ENCODE measurements around the gene SHC2.
"Not testable (repeated sequence)": the region's sequence is repeated elsewhere in the genome, so short reads cannot be mapped to it uniquely, and the experiment has no call there.

The SHC2 gene

DNA sequence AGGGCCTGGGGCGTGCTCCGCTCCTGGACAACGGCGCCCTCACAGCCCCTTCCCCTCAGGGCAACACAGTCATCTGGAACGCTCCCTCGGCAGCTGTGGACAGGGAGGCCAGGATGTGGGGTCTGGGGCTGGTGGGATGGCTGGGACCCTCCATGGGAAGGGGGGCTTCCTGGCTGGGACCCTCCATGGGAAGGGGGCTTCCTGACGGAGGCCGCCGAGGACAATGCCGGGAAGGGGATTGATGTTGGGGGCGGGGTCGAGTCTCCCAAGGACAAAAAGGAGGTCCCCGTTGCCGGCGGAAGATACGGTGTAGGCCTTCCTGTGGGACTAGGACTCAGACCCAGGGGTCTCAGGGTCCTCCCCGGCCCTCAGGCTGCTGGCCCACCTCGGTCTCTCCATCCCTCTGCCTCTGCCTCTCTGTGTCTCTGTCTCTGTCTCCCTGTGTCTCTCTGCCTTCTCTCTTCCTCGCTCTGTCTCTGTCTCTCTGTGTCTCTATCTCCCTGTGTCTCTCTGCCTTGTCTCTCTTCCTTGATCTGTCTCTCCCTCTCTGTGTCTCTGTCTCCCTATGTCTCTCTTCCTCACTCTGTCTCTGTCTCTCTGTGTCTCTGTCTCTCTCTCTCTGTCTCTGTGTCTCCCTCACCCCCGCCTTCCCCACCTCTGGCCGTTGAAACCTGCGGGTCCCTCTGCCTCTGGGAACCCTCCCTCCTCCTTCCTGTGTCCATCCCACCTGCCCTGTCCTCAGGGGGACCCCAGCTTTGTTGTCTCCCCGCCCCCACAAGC, 32.7 kb upstream of the SHC2 start:
- H3K4me3 ChIP-seq (ENCODE audit: low read depth, low read length): no peak overlapping the region
- DNase-seq (ENCODE audit: low read depth): no peak

DNA sequence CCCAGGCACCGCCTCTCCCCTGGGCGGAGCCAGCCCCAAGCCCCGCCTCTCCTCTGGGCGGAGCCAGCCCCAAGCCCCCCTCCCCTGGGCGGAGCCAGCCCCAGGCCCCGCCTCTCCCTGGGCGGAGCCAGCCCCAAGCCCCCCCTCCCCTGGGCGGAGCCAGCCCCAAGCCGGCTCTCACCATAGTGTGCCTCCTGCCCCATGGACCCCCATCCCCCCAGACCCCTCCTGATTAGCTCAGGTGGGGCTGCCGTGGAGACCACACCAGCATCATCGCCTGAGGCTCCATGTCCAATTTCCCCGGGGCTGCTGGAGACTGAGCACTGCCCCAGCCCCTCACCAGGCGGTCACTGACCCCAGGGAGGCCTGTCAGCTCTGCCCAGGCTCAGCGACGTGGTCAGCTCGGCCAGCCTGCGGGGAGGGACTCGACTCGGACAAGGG, 31.3 kb upstream of the SHC2 start:
- no peak for DNase-seq (ENCODE audit: low read depth)

DNA sequence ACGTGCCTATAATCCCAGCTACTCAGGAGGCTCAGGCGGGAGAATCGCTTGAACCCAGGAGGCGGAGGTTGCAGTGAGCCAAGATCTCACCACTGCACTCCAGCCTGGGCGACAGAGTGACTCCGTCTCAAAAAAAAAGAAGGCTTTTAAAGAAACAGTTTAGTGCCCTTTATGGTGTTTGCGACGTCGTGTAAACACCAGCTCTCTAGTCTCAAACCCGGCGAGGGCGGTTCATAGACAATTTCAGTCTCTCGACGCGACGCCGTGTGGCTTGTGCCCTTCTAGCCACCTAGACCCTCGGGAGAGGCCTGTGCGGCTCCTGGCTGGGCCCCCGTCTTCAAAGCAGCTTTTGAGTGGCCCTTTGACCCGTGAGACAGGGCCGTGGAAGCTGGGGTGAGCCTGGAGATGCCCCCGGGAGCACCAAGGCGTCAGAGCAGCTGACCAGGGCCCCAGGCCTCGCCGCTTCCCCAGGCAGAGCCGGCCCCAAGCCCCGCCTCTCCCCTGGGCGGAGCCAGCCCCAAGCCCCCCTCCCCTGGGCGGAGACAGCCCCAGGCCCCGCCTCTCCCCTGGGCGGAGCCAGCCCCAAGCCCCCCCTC, 30.4 kb upstream of the SHC2 start:
- no peak overlapping the region for H3K4me3 ChIP-seq (ENCODE audit: low read depth, low read length)
- no peak for DNase-seq (ENCODE audit: low read depth)

More for the DNA sequence above, 31.3 kb upstream of the SHC2 start:
- no peak overlapping the region for H3K4me3 ChIP-seq (ENCODE audit: low read depth, low read length)

DNA sequence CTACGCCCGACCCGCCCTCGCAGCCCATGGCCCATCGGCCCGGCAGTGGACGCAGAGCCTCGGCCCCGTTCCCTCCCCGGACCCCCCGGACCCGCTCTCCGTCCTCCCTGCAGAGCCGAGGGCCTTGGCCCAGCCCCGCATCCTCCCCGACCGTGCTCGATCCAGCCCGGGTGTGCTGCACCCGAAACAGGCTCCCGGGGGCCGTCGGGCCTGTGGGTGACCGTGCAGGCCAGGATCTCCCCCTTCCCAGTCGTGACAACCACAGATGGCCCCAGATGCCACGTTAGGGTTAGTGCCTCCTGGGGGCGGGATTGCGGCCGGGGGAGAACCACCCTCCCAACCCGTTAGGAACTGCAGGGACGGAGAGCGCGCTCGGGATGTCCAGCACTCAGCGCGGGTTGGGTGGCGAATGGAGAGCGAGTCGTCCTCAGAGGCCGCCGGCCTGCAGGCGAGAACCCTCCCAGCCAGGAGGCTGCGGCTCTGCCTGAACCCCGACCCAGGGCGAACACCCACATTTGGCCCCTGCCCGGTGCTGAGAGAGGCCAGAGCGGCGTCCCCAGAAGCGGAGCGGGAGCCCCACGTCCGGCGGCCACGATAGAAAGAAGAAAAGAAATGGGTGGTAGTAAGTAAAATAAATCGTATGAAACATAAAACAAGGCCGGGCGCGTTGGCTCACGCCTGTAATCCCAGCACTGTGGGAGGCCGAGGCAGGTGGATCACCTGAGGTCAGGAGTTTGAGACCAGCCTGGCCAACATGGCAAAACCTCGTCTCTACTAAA, 28.8 kb upstream of the SHC2 start:
- DNase-seq (ENCODE audit: low read depth): no peak
- peak overlapping the region; percentile 87 for H3K4me3 ChIP-seq (ENCODE audit: low read depth, low read length)

DNA sequence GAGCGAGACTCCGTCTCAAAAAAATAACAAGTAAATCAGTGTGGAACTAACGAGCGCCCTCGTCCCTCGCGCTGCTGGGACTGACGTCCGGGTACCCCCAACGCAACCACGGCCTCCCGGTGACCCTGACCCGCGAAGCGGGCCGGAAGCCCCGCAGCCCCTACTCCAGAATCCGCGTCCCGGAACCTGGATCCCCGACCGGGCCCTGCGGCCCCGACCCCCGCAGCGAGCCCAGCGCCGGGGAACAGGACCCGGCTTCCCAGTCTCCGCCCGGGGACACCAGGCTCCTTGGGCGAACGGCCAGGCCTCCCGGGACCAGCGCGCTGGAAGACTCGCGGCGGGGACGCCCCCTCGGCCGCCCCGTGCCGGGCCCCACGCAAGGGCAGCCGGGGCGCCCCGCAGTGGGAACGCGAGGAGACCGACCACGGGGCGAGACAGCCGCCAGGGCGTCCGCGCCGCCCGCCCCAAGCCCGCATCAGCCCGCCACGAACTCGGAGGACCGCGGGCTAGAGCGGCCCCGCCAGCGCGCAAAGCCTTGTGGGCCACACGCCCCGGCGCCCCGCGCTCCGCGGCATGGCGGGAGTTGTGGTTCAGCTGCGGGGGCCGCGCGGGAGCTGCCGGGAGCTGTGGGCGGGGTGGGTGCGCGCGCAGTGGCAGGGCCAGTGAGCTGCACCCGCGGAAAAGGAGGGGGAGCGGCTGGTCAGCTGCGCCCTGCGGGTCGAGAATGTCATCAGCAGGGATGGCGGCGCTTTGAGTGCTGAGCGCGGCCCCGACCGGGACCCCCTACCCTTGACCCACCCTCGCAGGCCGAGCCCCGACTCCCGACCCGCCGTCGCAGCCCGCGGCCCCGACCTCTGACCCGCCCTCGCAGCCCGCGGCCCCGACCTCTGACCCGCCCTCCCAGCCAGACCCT, 27.9 kb upstream of the SHC2 start:
- H3K4me3 ChIP-seq (ENCODE audit: low read depth, low read length): peak overlapping the region; percentile 87
- DNase-seq (ENCODE audit: low read depth): peak; percentile 86

DNA sequence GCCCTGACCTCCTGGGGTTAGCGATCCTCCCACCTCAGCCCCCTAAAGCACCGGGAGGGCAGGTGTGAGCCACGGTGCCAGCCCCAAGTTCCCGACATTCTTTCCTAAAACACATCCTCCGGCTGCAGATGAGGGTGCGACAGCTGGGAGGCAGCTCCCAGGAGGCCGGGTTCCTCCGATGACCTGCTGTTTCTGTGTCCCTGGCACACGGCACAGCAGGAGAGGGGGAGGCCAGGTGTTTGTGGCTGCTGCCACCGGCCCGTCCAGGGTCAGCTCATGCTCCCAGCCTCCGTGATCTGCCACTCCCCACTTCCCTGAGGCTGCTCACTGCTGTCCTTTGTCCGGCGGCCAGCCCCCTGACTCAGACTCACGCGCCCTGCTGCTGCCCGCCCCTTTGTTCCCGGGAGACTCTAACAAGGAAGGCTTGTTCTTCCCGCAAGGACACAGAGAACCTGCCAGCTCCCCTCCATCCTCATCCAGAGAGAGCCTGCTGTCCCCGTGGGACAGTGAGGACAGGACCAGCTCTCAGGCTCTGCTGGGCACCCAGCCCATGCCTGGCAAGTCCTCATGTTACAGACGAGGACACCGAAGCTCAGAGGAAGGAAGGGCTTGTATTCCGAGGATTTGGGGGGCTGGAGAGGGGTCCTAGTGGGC, 24.9 kb upstream of the SHC2 start:
- H3K4me3 ChIP-seq (ENCODE audit: low read depth, low read length): no peak overlapping the region
- no peak for DNase-seq (ENCODE audit: low read depth)

DNA sequence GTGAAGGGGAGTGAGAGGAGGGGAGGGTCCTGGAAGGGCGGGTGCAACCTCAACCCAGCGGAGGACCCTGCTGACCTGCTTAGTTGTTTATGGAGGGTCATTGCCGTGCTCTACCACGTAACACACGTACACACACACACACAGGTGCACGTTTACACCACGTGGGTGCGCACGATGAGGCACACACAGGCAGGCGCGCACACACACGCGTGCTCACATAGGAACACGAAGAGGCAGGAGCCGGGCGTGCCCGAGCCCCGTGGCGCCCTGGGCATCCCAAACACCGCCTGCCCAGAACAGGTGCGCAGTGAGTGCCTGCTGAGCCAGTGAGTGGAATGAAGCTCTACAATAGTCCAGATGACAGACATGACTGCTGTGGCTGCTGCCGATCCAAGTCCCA, 24.2 kb upstream of the SHC2 start:
- H3K4me3 ChIP-seq (ENCODE audit: low read depth, low read length): no peak overlapping the region

DNA sequence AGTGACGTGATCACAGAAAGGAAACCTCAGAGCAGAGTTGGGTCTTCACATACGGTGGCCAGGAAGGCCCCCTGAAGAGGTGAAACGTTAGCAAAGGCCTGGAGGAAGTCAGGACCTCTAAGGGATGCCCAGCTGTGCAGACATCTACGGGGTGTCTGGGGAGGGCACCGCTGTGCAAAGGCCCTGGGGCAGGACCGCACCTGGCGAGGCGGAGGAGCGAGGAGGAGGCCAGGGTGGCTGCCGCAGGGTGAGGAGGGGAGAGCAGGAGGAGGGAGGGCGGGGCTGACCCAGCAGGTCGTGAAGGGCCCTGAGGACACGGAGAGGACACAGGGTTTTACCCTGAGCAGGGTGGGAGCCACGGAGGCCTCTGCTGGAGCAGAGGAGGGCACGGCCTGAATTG, 23.7 kb upstream of the SHC2 start:
- H3K4me3 ChIP-seq (ENCODE audit: low read depth, low read length): no peak overlapping the region
- DNase-seq (ENCODE audit: low read depth): no peak

More for the DNA sequence above, 24.2 kb upstream of the SHC2 start:
- DNase-seq (ENCODE audit: low read depth): no peak

DNA sequence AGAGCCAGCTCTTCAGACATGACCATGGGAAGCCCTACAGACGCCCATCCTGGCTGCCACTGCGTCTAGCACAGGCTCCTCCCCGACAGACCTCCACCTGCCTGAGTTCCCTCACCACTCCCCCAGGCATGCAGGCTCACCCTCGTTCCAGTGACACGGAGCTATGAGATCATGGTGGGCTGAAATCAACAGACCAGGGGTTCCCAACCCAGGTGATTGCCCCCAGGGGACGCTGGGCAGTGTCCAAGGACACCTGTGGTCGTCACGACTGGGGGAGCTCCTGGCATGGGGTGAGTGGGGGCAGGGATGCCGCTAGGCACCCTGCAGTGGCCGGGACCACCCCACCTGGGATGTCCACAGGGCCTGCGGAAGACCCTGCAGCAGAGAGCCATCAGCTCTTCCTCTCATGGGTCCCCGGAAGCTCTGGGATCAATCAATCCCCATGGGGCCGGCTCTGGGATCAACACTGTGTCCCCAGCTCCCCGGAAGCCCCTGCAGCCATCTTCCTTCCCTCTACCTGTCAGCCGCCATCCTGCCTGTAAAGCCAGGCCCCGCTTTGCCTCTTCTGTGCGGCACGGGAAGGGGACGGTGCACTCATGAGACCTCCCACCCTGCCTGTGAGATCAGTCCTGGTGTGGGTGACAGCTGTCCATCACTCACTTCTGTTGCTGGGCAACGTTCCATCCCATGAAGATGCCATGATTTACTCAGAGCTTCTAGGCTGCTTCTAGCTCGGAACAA, 22.7 kb upstream of the SHC2 start:
- H3K4me3 ChIP-seq (ENCODE audit: low read depth, low read length): no peak overlapping the region
- DNase-seq (ENCODE audit: low read depth): no peak

DNA sequence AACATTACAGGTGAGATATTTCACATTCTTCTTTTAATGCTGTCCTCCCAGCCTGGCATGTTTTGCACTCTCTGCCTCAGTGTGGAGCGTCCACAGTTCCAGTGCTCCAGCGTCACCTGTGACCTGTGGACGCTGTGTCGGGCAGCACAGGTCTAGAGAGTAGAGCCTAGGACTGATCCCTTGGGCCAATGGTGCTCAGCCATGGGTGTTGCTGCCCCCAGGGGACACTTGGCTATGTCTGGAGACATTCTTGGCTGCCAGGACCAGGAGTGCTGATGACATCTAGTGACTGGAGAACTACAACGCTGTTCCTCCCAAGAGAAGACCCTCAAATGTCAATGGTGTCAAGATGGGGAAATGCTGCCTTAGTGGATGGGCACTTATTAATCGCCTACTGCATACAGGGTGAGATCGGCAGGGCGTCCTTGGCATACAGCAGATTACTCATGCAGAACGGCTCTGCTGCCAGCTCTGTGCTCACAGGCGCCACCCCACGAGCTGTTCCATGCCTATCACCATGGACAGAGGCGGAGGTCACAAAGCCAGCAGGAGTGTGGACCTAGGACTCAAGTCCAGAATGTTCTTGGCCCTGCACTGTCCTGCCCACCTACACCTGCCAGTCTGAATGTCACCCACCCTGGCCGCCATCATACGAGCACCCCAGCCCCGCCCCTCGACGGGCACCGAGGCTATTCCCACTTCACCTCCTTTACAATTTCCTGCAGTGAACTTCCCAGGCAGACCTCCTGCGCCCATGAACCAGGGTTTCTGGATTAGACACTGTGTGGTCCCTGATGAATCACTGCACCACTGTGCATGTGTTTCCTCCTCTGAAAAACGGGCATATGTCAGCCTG, 21.6 kb upstream of the SHC2 start:
- no peak for DNase-seq (ENCODE audit: low read depth)

DNA sequence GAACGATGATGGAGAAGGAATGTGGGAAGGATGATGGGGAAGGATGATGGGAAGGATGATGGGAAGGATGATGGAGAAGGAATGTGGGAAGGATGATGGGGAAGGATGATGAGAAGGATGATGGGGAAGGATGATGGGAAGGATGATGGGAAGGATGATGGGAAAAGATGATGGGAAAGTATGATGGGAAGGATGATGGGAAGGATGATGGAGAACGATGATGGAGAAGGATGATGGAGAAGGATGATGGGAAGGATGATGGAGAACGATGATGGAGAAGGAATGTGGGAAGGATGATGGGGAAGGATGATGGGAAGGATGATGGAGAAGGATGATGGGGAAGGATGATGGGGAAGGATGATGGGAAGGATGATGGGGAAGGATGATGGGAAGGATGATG, 20.3 kb upstream of the SHC2 start:
- not testable (repeated sequence) for H3K4me3 ChIP-seq (ENCODE audit: low read depth, low read length); DNase-seq (ENCODE audit: low read depth)

More for the DNA sequence above, 21.6 kb upstream of the SHC2 start:
- H3K4me3 ChIP-seq (ENCODE audit: low read depth, low read length): no peak overlapping the region

DNA sequence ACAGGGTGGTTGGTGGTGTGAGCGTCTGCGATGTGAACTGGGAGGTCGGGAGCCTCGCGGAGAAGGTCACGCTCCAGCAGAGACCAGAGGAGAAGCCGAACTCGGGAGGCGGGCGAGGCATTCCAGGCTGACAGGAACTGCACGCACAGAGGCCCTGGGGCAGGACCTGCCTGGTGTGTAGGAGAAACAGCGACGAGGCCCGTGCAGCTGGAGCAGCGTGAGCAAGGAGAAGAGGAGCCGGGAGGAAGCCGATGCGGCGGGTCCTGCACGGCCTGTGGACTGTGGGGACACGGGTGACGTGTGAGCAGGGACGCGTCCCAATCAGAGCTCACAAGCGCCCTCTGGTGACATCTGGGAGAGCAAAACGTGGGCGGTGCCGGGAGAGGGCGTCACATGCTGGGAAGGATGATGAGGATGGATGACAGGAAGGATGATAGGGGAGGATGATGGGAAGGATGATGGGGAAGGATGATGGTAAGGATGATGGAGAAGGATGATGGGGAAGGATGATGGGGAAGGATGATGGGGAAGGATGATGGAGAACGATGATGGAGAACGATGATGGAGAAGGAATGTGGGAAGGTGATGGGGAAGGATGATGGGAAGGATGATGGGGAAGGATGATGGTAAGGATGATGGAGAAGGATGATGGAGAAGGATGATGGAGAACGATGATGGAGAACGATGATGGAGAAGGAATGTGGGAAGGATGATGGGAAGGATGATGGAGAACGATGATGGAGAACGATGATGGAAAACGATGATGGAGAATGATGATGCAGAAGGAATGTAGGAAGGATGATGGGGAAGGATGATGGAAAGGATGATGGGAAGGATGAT, 19.4 kb upstream of the SHC2 start:
- H3K4me3 ChIP-seq (ENCODE audit: low read depth, low read length): no peak overlapping the region
- no peak for DNase-seq (ENCODE audit: low read depth)

DNA sequence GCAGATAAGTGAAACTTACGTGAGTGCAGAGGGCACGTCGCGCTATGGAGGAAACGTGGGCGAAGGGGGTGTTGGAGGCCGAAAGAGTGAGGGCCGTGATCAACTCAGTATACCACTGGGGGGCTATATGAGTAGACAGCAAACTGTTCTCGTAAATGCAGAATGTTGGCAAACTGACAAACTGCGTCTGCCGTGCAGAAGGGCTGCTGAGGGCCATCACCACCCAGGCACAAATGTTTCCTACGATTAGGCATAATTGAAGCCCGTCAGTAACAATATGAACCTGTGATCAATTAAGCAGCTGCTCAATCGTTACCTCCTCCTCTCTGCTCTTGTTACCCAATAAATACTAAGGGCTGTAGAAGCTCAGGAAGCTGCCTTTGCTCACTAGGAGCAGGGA, 18.1 kb upstream of the SHC2 start:
- no peak overlapping the region for H3K4me3 ChIP-seq (ENCODE audit: low read depth, low read length)
- no peak for DNase-seq (ENCODE audit: low read depth)

DNA sequence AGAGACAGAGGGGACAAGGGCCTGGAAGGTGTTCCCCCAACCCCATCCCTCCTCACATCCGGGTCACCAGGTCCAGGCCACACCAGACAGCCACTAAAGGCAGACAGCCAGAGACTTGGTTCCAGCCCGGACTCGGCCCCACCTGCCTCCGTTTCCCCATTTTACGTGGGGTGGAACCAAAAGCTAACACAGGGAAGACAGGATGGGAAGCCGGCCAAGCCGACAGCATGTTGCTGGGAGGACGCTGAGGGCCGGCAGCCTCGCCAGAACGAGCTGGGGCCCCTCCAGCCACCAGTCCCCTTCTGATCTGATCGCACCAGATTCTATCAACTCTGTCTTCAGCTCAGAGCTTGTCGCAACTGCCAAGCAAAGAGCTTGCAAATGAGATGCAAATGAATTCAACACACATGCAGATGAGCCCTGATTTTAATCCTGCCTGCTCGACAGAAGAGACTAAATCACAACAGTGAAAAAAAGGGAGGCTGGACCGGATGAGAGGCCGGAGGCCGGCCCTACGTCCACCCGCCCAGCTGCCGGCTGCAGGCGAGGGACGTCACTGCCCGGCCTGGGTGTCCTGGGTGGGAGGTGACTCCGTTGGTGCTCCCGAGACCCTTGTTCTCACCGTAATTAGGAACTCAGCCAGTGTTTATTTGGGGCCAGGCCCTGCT, 17.5 kb upstream of the SHC2 start:
- H3K4me3 ChIP-seq (ENCODE audit: low read depth, low read length): no peak overlapping the region
- DNase-seq (ENCODE audit: low read depth): no peak

DNA sequence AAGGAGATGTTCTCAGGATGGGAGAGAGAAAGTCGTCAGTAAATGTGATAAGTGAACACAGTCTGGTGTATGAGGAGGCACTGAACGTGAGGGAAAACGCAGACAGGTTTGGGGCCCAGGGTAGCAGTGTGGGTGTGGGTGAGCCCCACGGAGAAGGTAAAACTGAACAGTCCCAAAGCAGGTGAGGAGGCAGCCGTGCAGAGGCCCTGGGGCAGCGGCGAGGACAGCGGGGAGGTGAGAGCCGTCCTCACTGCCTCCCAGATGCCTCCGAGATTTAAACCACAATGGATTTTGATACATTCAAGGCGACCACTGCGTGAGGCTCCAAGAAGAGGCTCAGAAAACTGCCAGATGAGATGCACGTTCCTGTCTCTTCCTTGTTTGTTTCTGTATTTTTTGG, 14.5 kb upstream of the SHC2 start:
- DNase-seq (ENCODE audit: low read depth): no peak
- H3K4me3 ChIP-seq (ENCODE audit: low read depth, low read length): no peak overlapping the region

Measured in skeletal muscle cell (primary cell).